HepG2 (cell line): ENCODE measurements around the gene CATSPERE. TPM values are rescaled to one million over a fixed set of nuclear protein-coding genes. Genes with fewer than 3 reads are reported as not detected.

Experiments
- AHR ChIP-seq: IDR thresholded peaks from 2 replicates; pipeline ENCODE4 v1.6.1; 2018; ENCODE audit warnings: missing genetic modification reagents, missing compliant biosample characterization
- ELF4 ChIP-seq: sonication (generic); formaldehyde crosslinking; IDR thresholded peaks from 2 replicates; pipeline ENCODE4 v1.5.0; 2020; ENCODE audit warnings: missing genetic modification reagents, mild to moderate bottlenecking, moderate library complexity, borderline replicate concordance
- FOXA1 ChIP-seq, 2 experiments: fragments of 450-650 bp in 1 of 2; sonication (generic) in 1 of 2; formaldehyde crosslinking in 1 of 2; IDR thresholded peaks; 2 replicates each; pipeline versions ENCODE4 v1.4.0 to v1.6.1; 2016 to 2020; ENCODE audit warnings: missing genetic modification reagents in 1 of 2
- FOXK1 ChIP-seq: sonication (generic); formaldehyde crosslinking; IDR thresholded peaks from 2 replicates; pipeline ENCODE4 v1.4.0; 2020; ENCODE audit warnings: low read depth, missing genetic modification reagents, borderline replicate concordance
- HMGA1 ChIP-seq: sonication (generic); formaldehyde crosslinking; conservative IDR thresholded peaks from 2 replicates; pipeline ENCODE4 v1.4.0; 2020; ENCODE audit warnings: missing genetic modification reagents
- KLF15 ChIP-seq: sonication (generic); formaldehyde crosslinking; IDR thresholded peaks from 2 replicates; pipeline ENCODE4 v1.8.1; 2023; ENCODE audit warnings: borderline replicate concordance, mild to moderate bottlenecking, inconsistent platforms, missing genetic modification reagents, mixed read lengths
- NRL ChIP-seq: sonication (generic); formaldehyde crosslinking; IDR thresholded peaks from 2 replicates; pipeline ENCODE4 v1.5.0; 2020; ENCODE audit warnings: missing genetic modification reagents, mild to moderate bottlenecking, moderate library complexity, borderline replicate concordance
- REPIN1 ChIP-seq: sonication (generic); formaldehyde crosslinking; IDR thresholded peaks from 2 replicates; pipeline ENCODE4 v1.8.0; 2022; ENCODE audit warnings: missing genetic modification reagents, low read depth, mild to moderate bottlenecking, borderline replicate concordance
- SATB2 ChIP-seq: sonication (generic); formaldehyde crosslinking; IDR thresholded peaks from 2 replicates; pipeline ENCODE4 v1.5.0; 2020; ENCODE audit warnings: missing genetic modification reagents
- TCF12 ChIP-seq, 2 experiments: fragments of 450-650 bp in 1 of 2; sonication (generic) in 1 of 2; formaldehyde crosslinking in 1 of 2; IDR thresholded peaks; 2 replicates each; pipeline versions ENCODE4 v1.6.1 to v1.8.0; 2017 to 2022; ENCODE audit warnings: antibody characterized with exemption in 1 of 2, mild to moderate bottlenecking in 1 of 2, missing genetic modification reagents in 1 of 2, moderate library complexity in 1 of 2
- THAP11 ChIP-seq: IDR thresholded peaks from 2 replicates; pipeline ENCODE4 v1.6.1; 2016; ENCODE audit warnings: missing biosample characterization, missing genetic modification reagents
- WIZ ChIP-seq: sonication (generic); formaldehyde crosslinking; IDR thresholded peaks from 2 replicates; pipeline ENCODE4 v1.5.1; 2020; ENCODE audit warnings: mild to moderate bottlenecking, missing genetic modification reagents
- ZFP41 ChIP-seq: sonication (generic); formaldehyde crosslinking; IDR thresholded peaks from 2 replicates; pipeline ENCODE4 v1.4.0; 2020; ENCODE audit warnings: mild to moderate bottlenecking, missing genetic modification reagents, borderline replicate concordance
- ZNF101 ChIP-seq: sonication (generic); formaldehyde crosslinking; IDR thresholded peaks from 2 replicates; pipeline ENCODE4 v1.4.0; 2020; ENCODE audit warnings: mild to moderate bottlenecking, low read depth, missing genetic modification reagents, borderline replicate concordance
- ZNF143 ChIP-seq: sonication (generic); formaldehyde crosslinking; IDR thresholded peaks from 2 replicates; pipeline ENCODE4 v1.4.0; 2020; ENCODE audit warnings: missing genetic modification reagents
- ZNF20 ChIP-seq: sonication (generic); formaldehyde crosslinking; IDR thresholded peaks from 2 replicates; pipeline ENCODE4 v1.4.0; 2020; ENCODE audit warnings: mild to moderate bottlenecking, moderate library complexity, missing genetic modification reagents
- ZNF484 ChIP-seq: sonication (generic); formaldehyde crosslinking; IDR thresholded peaks from 2 replicates; pipeline ENCODE4 v1.5.1; 2020; ENCODE audit warnings: mild to moderate bottlenecking, low read depth, missing genetic modification reagents, borderline replicate concordance
- ZNF672 ChIP-seq: sonication (generic); formaldehyde crosslinking; IDR thresholded peaks from 2 replicates; pipeline ENCODE4 v1.8.1; 2022; ENCODE audit warnings: missing genetic modification reagents
- ZNF782 ChIP-seq: sonication (generic); formaldehyde crosslinking; IDR thresholded peaks from 2 replicates; pipeline ENCODE4 v1.4.0; 2020; ENCODE audit warnings: missing genetic modification reagents, mild to moderate bottlenecking, borderline replicate concordance
- ZSCAN30 ChIP-seq: sonication (generic); formaldehyde crosslinking; IDR thresholded peaks from 2 replicates; pipeline ENCODE4 v1.5.0; 2020; ENCODE audit warnings: mild to moderate bottlenecking, missing genetic modification reagents
- polyA plus RNA-seq, 8 experiments: library from polyadenylated mRNA; depleted of rRNA in 3 of 8; stranded (reverse) in 7 of 8; unstranded in 1 of 8; fragments of >200 nt; fragmentation: Illumina TruSeq in 4 of 8; extraction: Trizol in 4 of 8; gene quantifications; 2 replicates each; pipeline versions ENCODE4 v1.2.1 to v1.2.3, GENCODE V29; 2011 to 2016; ENCODE audit warnings: low read depth in 4 of 8, missing spikeins in 1 of 8, mixed read lengths in 1 of 8; ENCODE audit not compliant: insufficient read depth in 1 of 8
- total RNA-seq, 5 experiments: library from RNA; depleted of rRNA; stranded (reverse); fragments of >200 nt; fragmentation: Illumina TruSeq; extraction: Trizol; gene quantifications; 2 replicates each; pipeline ENCODE4 v1.2.3, GENCODE V29; 2016; ENCODE audit warnings: low read depth in 1 of 5
- TF ChIP-seq, protein P1 (sequence below): sonication (generic); formaldehyde crosslinking; IDR thresholded peaks from 2 replicates; pipeline ENCODE4 v1.5.0; 2020; ENCODE audit warnings: mild to moderate bottlenecking, missing genetic modification reagents
- TF ChIP-seq, protein P2 (sequence below): sonication (generic); formaldehyde crosslinking; IDR thresholded peaks from 2 replicates; pipeline ENCODE4 v1.8.1; 2023; ENCODE audit warnings: mild to moderate bottlenecking, missing genetic modification reagents, borderline replicate concordance
- TF ChIP-seq, protein P3 (sequence below): sonication (generic); formaldehyde crosslinking; IDR thresholded peaks from 2 replicates; pipeline ENCODE4 v1.5.0; 2020; ENCODE audit warnings: missing genetic modification reagents, mild to moderate bottlenecking, borderline replicate concordance
- TF ChIP-seq, protein P4 (sequence below): sonication (generic); formaldehyde crosslinking; IDR thresholded peaks from 2 replicates; pipeline ENCODE4 v1.5.1; 2020; ENCODE audit warnings: mild to moderate bottlenecking, missing genetic modification reagents, moderate library complexity

Gene CATSPERE
- total and polyA plus RNA-seq, 2 of the 13 experiments (the other 11 are each of a cell fraction or from before 2014, with no cell fraction given), result 0.34 to 0.51 TPM

DNA sequence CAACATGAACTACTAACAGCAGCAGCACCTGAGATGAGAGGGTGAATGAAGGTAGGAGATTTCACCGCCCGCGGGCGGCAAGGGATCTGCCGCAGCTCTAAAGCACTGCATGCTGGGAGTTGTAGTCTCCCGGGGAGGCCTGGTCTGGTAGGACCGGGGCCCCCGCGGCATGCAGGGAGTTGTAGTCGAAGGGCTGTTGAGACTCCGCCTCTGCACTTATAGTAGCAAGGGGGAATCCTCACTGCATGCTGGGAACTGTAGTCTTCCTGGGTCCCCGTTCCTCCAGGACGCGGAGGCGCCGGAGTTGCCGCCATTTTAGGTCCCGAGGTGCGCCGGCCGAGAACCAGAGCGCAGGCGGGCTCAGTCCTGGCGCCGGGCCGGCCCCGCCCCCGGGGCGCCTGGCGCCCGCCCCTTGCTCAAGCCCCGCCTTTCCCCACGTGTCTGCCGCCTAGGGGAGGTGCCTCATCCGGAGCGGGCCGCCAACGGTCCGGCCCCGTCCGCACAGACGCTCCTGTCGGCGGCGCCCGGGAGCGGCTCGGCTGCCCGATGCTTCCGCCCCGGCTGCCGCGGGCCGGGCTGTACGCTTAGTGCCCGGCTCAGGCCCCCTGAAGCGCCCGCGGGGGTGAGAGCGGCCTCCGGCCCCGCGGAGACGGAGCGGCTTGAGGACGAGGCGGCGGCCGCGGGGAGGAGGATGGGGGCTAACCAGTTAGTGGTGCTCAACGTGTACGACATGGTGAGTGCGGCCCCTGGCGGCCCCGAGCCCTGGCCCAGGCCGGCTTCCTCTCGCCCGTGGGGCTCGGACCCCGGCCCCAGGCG is 191.8 kb downstream of the CATSPERE start, which contains the start of gene DESI2 (continued):
- TF ChIP-seq AHR (CRISPR knock-in tag) (no peak), ZNF143 (CRISPR knock-in tag) (peak; percentile 97), ZNF484 (CRISPR knock-in tag) (no peak), KLF15 (no peak), WIZ (CRISPR knock-in tag) (no peak), NRL (CRISPR knock-in tag) (no peak), ELF4 (CRISPR knock-in tag) (no peak), ZSCAN30 (CRISPR knock-in tag) (no peak), ZNF672 (CRISPR knock-in tag) (no peak), ZFP41 (CRISPR knock-in tag) (no peak), SATB2 (CRISPR knock-in tag) (no peak), ZNF101 (CRISPR knock-in tag) (0 out of 2 replicates have a peak, but pooled peaks have one; percentile 80), TCF12 (IDR thresholded peaks at IDR 0.05) (no peak), TCF12 (CRISPR knock-in tag; IDR thresholded peaks at IDR 0.05) (peak; percentile 81; the same call in 1 of the 2 replicates), ZNF20 (CRISPR knock-in tag) (0 out of 2 replicates have a peak, but pooled peaks have one; percentile 57), REPIN1 (CRISPR knock-in tag) (0 out of 2 replicates have a peak, but pooled peaks have one; percentile 8), ZNF782 (CRISPR knock-in tag) (no peak), HMGA1 (CRISPR knock-in tag) (no peak), FOXK1 (0 out of 2 replicates have a peak, but pooled peaks have one; percentile 49), FOXA1 (IDR thresholded peaks at IDR 0.05) (no peak), FOXA1 (CRISPR knock-in tag; IDR thresholded peaks at IDR 0.05) (no peak), THAP11 (peak; percentile 99)
- TF ChIP-seq, protein P1, sequence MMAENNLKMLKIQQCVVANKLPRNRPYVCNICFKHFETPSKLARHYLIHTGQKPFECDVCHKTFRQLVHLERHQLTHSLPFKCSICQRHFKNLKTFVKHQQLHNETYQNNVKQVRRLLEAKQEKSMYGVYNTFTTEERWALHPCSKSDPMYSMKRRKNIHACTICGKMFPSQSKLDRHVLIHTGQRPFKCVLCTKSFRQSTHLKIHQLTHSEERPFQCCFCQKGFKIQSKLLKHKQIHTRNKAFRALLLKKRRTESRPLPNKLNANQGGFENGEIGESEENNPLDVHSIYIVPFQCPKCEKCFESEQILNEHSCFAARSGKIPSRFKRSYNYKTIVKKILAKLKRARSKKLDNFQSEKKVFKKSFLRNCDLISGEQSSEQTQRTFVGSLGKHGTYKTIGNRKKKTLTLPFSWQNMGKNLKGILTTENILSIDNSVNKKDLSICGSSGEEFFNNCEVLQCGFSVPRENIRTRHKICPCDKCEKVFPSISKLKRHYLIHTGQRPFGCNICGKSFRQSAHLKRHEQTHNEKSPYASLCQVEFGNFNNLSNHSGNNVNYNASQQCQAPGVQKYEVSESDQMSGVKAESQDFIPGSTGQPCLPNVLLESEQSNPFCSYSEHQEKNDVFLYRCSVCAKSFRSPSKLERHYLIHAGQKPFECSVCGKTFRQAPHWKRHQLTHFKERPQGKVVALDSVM (CRISPR knock-in tag), result no peak
- TF ChIP-seq, protein P2, sequence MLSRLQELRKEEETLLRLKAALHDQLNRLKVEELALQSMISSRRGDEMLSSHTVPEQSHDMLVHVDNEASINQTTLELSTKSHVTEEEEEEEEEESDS, result 0 out of 2 replicates have a peak, but pooled peaks have one; percentile 76
- TF ChIP-seq, protein P3, sequence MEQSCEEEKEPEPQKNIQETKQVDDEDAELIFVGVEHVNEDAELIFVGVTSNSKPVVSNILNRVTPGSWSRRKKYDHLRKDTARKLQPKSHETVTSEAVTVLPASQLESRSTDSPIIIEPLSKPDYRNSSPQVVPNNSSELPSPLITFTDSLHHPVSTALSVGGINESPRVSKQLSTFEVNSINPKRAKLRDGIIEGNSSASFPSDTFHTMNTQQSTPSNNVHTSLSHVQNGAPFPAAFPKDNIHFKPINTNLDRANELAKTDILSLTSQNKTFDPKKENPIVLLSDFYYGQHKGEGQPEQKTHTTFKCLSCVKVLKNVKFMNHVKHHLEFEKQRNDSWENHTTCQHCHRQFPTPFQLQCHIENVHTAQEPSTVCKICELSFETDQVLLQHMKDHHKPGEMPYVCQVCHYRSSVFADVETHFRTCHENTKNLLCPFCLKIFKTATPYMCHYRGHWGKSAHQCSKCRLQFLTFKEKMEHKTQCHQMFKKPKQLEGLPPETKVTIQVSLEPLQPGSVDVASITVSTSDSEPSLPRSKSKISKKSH, result peak; percentile 16
- TF ChIP-seq, protein P4, sequence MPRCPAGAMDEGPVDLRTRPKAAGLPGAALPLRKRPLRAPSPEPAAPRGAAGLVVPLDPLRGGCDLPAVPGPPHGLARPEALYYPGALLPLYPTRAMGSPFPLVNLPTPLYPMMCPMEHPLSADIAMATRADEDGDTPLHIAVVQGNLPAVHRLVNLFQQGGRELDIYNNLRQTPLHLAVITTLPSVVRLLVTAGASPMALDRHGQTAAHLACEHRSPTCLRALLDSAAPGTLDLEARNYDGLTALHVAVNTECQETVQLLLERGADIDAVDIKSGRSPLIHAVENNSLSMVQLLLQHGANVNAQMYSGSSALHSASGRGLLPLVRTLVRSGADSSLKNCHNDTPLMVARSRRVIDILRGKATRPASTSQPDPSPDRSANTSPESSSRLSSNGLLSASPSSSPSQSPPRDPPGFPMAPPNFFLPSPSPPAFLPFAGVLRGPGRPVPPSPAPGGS (CRISPR knock-in tag), result peak; percentile 12
